ENCODE measurements around the gene CHD2. TPM values are rescaled to one million over a fixed set of nuclear protein-coding genes. Genes with fewer than 3 reads are reported as not detected.

Gene CHD2
- total RNA-seq, 1 experiment from 2014 or later: 120 TPM

GRCh38 chr15:92893200-92893599, 6.9 kb upstream of the CHD2 start:
- Histone ChIP-seq H3F3A (ENCODE audit: insufficient read depth, low read depth) (peaks cover 92% of the 10 kb centered on the region), H3K27me3 (ENCODE audit: insufficient read depth, low read depth) (no peaks in the 10 kb centered on the region; the same call in 1 of the 2 replicates), H2AFZ (no peak overlapping the region), H3K79me2 (ENCODE audit: low read depth) (peaks cover 100% of the 10 kb centered on the region), H3K4me1 (replicated peaks; ENCODE audit: insufficient read depth) (0 out of 2 replicates have a peak, but pooled peaks cover 2% of the 10 kb centered on the region), H3K4me2 (no peak overlapping the region), H3K9me2 (ENCODE audit: insufficient read depth) (no peaks in the 10 kb centered on the region), H4K20me1 (ENCODE audit: insufficient read depth) (peaks cover 3% of the 10 kb centered on the region; the same call in 1 of the 2 replicates), H3K4me3 (no peak overlapping the region), H3K9me3 (ENCODE audit: insufficient read depth, low read depth) (no peaks in the 10 kb centered on the region), H3K36me3 (ENCODE audit: low read depth) (peaks cover 86% of the 10 kb centered on the region), H3K27ac (0 out of 2 replicates have a peak overlapping the region, but pooled peaks have one; percentile 20)
- DNase-seq: no peak
- CTCF ChIA-PET: no interaction called here
- intact Hi-C loops (cut with micrococcal nuclease; ENCODE audit: unreplicated experiment): no loop called here
- TF ChIP-seq EZH2 (IDR thresholded peaks at IDR 0.05; ENCODE audit: low read depth) (no peak), CTCF (conservative IDR thresholded peaks at IDR 0.05) (no peak)
- POLR2A ChIA-PET (ENCODE audit: unreplicated experiment): interaction anchor here (0.6 to 0.9 kb wide), 2 partner anchors 12 to 61 kb away, joined by 3 to 5 read pairs; no protein-coding TSS in a partner anchor
- no TSS peak for BruUV-seq (replicated peaks)

GRCh38 chr15:92896561-92896960, 3.6 kb upstream of the CHD2 start:
- 0 out of 2 replicates have a peak, but pooled peaks cover 3% of the 10 kb centered on the region for H3K4me1 ChIP-seq (replicated peaks; ENCODE audit: insufficient read depth)
- no TSS peak for BruUV-seq (replicated peaks)
- no peaks in the 10 kb centered on the region for H3K9me3 ChIP-seq (ENCODE audit: insufficient read depth, low read depth)
- peaks cover 6% of the 10 kb centered on the region; the same call in 1 of the 2 replicates for H4K20me1 ChIP-seq (ENCODE audit: insufficient read depth)
- peaks cover 94% of the 10 kb centered on the region for H3F3A ChIP-seq (ENCODE audit: insufficient read depth, low read depth)
- H3K36me3 ChIP-seq (ENCODE audit: low read depth): peaks cover 85% of the 10 kb centered on the region
- POLR2A ChIA-PET (ENCODE audit: unreplicated experiment): no interaction called here
- CTCF ChIA-PET: interaction anchor here (0.6 kb wide), 1 partner anchor 87 kb away, joined by 3 read pairs; no protein-coding TSS in a partner anchor
- no peak overlapping the region for H3K4me3 ChIP-seq
- H3K9me2 ChIP-seq (ENCODE audit: insufficient read depth): no peaks in the 10 kb centered on the region
- intact Hi-C loops (cut with micrococcal nuclease; ENCODE audit: unreplicated experiment): no loop called here
- no peak for TF ChIP-seq CTCF (conservative IDR thresholded peaks at IDR 0.05)
- TF ChIP-seq EZH2 (IDR thresholded peaks at IDR 0.05; ENCODE audit: low read depth): no peak
- H3K27me3 ChIP-seq (ENCODE audit: insufficient read depth, low read depth): no peaks in the 10 kb centered on the region; the same call in 1 of the 2 replicates
- no peak overlapping the region for H2AFZ ChIP-seq
- H3K27ac ChIP-seq: peak overlapping the region; percentile 27
- H3K4me2 ChIP-seq: no peak overlapping the region
- DNase-seq: no peak
- H3K79me2 ChIP-seq (ENCODE audit: low read depth): peaks cover 93% of the 10 kb centered on the region

GRCh38 chr15:92897620-92898019, 2.5 kb upstream of the CHD2 start:
- Histone ChIP-seq H3K36me3 (ENCODE audit: low read depth) (peaks cover 85% of the 10 kb centered on the region), H3F3A (ENCODE audit: insufficient read depth, low read depth) (peaks cover 97% of the 10 kb centered on the region), H3K4me2 (no peak overlapping the region), H3K9me2 (ENCODE audit: insufficient read depth) (no peaks in the 10 kb centered on the region), H3K27ac (peak overlapping the region; percentile 98; the same call in 1 of the 2 replicates), H3K27me3 (ENCODE audit: insufficient read depth, low read depth) (no peaks in the 10 kb centered on the region; the same call in 1 of the 2 replicates), H4K20me1 (ENCODE audit: insufficient read depth) (peaks cover 9% of the 10 kb centered on the region), H3K4me1 (replicated peaks; ENCODE audit: insufficient read depth) (0 out of 2 replicates have a peak, but pooled peaks cover 3% of the 10 kb centered on the region), H3K9me3 (ENCODE audit: insufficient read depth, low read depth) (no peaks in the 10 kb centered on the region), H3K79me2 (ENCODE audit: low read depth) (peaks cover 93% of the 10 kb centered on the region), H2AFZ (no peak overlapping the region), H3K4me3 (no peak overlapping the region)
- TF ChIP-seq EZH2 (IDR thresholded peaks at IDR 0.05; ENCODE audit: low read depth): no peak
- CTCF ChIA-PET: no interaction called here
- intact Hi-C loops (cut with micrococcal nuclease; ENCODE audit: unreplicated experiment): no loop called here
- POLR2A ChIA-PET (ENCODE audit: unreplicated experiment): interaction anchor here (0.5 kb wide), 1 partner anchor 1864 kb away, joined by 3 read pairs; no protein-coding TSS in a partner anchor
- no peak for DNase-seq
- BruUV-seq (replicated peaks): no TSS peak
